ENCODE results near the gene CERS3. TPM values are rescaled to one million over a fixed set of nuclear protein-coding genes. Genes with fewer than 3 reads are reported as not detected.

CERS3 gene
- total and polyA plus RNA-seq, 4 donors = not detected

- no peak overlapping the region for H3K27ac ChIP-seq (ENCODE audit: low read depth in 1 of 2, low read length in 2 of 2)
- TF ChIP-seq SP1 (IDR thresholded peaks at IDR 0.05) (no peak), ZBTB33 (IDR thresholded peaks at IDR 0.05) (no peak), TAF1 (conservative IDR thresholded peaks at IDR 0.05) (no peak), MAX (IDR thresholded peaks at IDR 0.05) (no peak), YY1 (IDR thresholded peaks at IDR 0.05) (no peak), FOXA1 (IDR thresholded peaks at IDR 0.05) (no peak), HNF4A (conservative IDR thresholded peaks at IDR 0.05) (no peak), CTCF (IDR thresholded peaks at IDR 0.05; ENCODE audit: low read depth, low read length, missing input control) (no peak), RXRA (IDR thresholded peaks at IDR 0.05) (no peak), ATF3 (IDR thresholded peaks at IDR 0.05) (no peak), JUND (IDR thresholded peaks at IDR 0.05) (no peak), HNF4G (IDR thresholded peaks at IDR 0.05) (no peak), NR2F2 (IDR thresholded peaks at IDR 0.05) (no peak), FOXA2 (IDR thresholded peaks at IDR 0.05) (no peak), GABPA (IDR thresholded peaks at IDR 0.05 in 1 of 2, conservative IDR thresholded peaks at IDR 0.05 in 1 of 2) (no peak), REST (IDR thresholded peaks at IDR 0.05) (no peak), RAD21 (IDR thresholded peaks at IDR 0.05) (no peak), EGR1 (IDR thresholded peaks at IDR 0.05; ENCODE audit: low read depth in 2 of 2) (no peak)
- H3K9ac ChIP-seq (ENCODE audit: low read depth in 1 of 2, low read length in 2 of 2) = no peak overlapping the region
- H3K4me1 ChIP-seq (ENCODE audit: control insufficient read depth in 4 of 4, insufficient read depth in 4 of 4, low read length in 3 of 4) = no peaks in the 10 kb centered on the region
- H3K9me3 ChIP-seq (ENCODE audit: control insufficient read depth in 4 of 4, low read length in 3 of 4) = peaks cover 4 to 22% (median 13%) of the 10 kb centered on the region in 4 donors
- H3K36me3 ChIP-seq (ENCODE audit: control insufficient read depth in 4 of 4, insufficient read depth in 3 of 4, low read depth in 1 of 4, low read length in 3 of 4) = no peaks in the 10 kb centered on the region
- H3K4me3 ChIP-seq (ENCODE audit: low read depth in 1 of 3, low read length in 3 of 3) = no peak overlapping the region
- 80% methylated on average over 4 of the region's 4 CpGs for WGBS
- H3K27me3 ChIP-seq (ENCODE audit: control insufficient read depth in 4 of 4, insufficient read depth in 4 of 4, low read length in 3 of 4) = no peaks in the 10 kb centered on the region
- no peak for DNase-seq (ENCODE audit: low spot score)
Measured at GRCh38 chr15:100476805-100477204, 51.9 kb downstream of the CERS3 start.

Data from liver (tissue), 9 donors.